CD14-positive monocyte (primary cell): Measurements from ENCODE around the gene GPANK1. TPM values are rescaled to one million over a fixed set of nuclear protein-coding genes. Genes with fewer than 3 reads are reported as not detected.

ENCODE experiments used
- DNase-seq, 3 donors: peaks; one replicate each; pipeline ENCODE4 v3.0.0-alpha.2; 2011 to 2022
- H2AFZ ChIP-seq: 2 replicates; pipeline ENCODE4 v1.6.0; 2012; ENCODE audit warnings: mild to moderate bottlenecking, low read depth, low read length, inconsistent platforms; ENCODE audit not compliant: insufficient read depth, poor library complexity, severe bottlenecking
- H3K27ac ChIP-seq, 2 donors: 1 replicate in 1 of 2; 2 replicates in 1 of 2; pipeline ENCODE4 v1.5.1; 2012 to 2013; ENCODE audit warnings: low read length in 2 of 2, control low read depth in 1 of 2, inconsistent platforms in 1 of 2, low read depth in 1 of 2, mild to moderate bottlenecking in 1 of 2
- H3K27me3 ChIP-seq, 2 donors: one replicate each; pipeline versions ENCODE4 v1.6.0 to v1.6.1; 2011 to 2013; ENCODE audit warnings: low read length in 2 of 2; ENCODE audit not compliant: control insufficient read depth in 2 of 2, insufficient read depth in 2 of 2
- H3K36me3 ChIP-seq, 2 donors: replicated peaks in 1 of 2; 1 replicate in 1 of 2; 2 replicates in 1 of 2; pipeline versions ENCODE4 v1.5.1 to v1.6.1; 2012 to 2013; ENCODE audit warnings: low read length in 2 of 2, control low read depth in 1 of 2, inconsistent platforms in 1 of 2, mild to moderate bottlenecking in 1 of 2; ENCODE audit not compliant: insufficient read depth in 2 of 2, control insufficient read depth in 1 of 2
- H3K4me1 ChIP-seq, 2 donors: 1 replicate in 1 of 2; 2 replicates in 1 of 2; pipeline versions ENCODE4 v1.5.1 to v1.6.1; 2012 to 2013; ENCODE audit warnings: low read length in 2 of 2, control low read depth in 1 of 2, inconsistent platforms in 1 of 2, mild to moderate bottlenecking in 1 of 2, moderate library complexity in 1 of 2; ENCODE audit not compliant: insufficient read depth in 2 of 2, control insufficient read depth in 1 of 2
- H3K4me2 ChIP-seq: replicated peaks from 2 replicates; pipeline ENCODE3; 2012; ENCODE audit warnings: low read length, moderate library complexity, mild to moderate bottlenecking; ENCODE audit not compliant: poor library complexity, severe bottlenecking; ENCODE audit errors: extremely low read depth
- H3K4me3 ChIP-seq, 3 experiments: fragments of 200-600 bp in 1 of 3; sonication (generic) in 1 of 3; replicated peaks in 1 of 3; 1 replicate in 2 of 3; 2 replicates in 1 of 3; pipeline ENCODE4 v1.5.1; 2011 to 2013; ENCODE audit warnings: low read length in 3 of 3, mild to moderate bottlenecking in 3 of 3, control low read depth in 2 of 3, low read depth in 2 of 3, inconsistent platforms in 1 of 3, moderate library complexity in 1 of 3
- H3K79me2 ChIP-seq: 2 replicates; pipeline ENCODE4 v1.6.0; 2012; ENCODE audit warnings: mild to moderate bottlenecking, control low read depth, inconsistent platforms, low read length, moderate library complexity; ENCODE audit not compliant: insufficient read depth
- H3K9ac ChIP-seq: 2 replicates; pipeline ENCODE4 v1.6.0; 2017; ENCODE audit warnings: low read length, mild to moderate bottlenecking; ENCODE audit not compliant: insufficient read depth, poor library complexity, severe bottlenecking
- H3K9me3 ChIP-seq, 2 donors: replicated peaks in 1 of 2; 1 replicate in 1 of 2; 2 replicates in 1 of 2; pipeline versions ENCODE4 v1.5.1 to v1.6.1; 2012 to 2013; ENCODE audit warnings: low read length in 2 of 2, control low read depth in 1 of 2; ENCODE audit not compliant: control insufficient read depth in 1 of 2, insufficient read depth in 1 of 2
- H4K20me1 ChIP-seq: 2 replicates; pipeline ENCODE4 v1.6.0; 2012; ENCODE audit warnings: mild to moderate bottlenecking, low read length, control low read depth, moderate library complexity; ENCODE audit not compliant: insufficient read depth
- H3K27ac Mint-ChIP-seq, 7 donors: one replicate each; pipeline ENCODE4 v1.8.0; 2020; ENCODE audit warnings: mild to moderate bottlenecking in 7 of 7, mixed read lengths in 7 of 7, moderate library complexity in 6 of 7, inconsistent platforms in 2 of 7
- H3K27me3 Mint-ChIP-seq, 3 donors: one replicate each; pipeline ENCODE4 v1.8.0; 2021 to 2022; ENCODE audit warnings: low read depth in 3 of 3, mild to moderate bottlenecking in 3 of 3, mixed read lengths in 3 of 3, moderate library complexity in 3 of 3, inconsistent platforms in 1 of 3
- H3K36me3 Mint-ChIP-seq, 2 donors: one replicate each; pipeline ENCODE4 v1.8.0; 2020; ENCODE audit warnings: mixed read lengths in 2 of 2, inconsistent platforms in 1 of 2, mild to moderate bottlenecking in 1 of 2
- H3K4me1 Mint-ChIP-seq: one replicate; pipeline ENCODE4 v1.8.0; 2020; ENCODE audit warnings: mild to moderate bottlenecking, mixed read lengths
- H3K4me3 Mint-ChIP-seq, 2 donors: one replicate each; pipeline ENCODE4 v1.8.0; 2020; ENCODE audit warnings: mild to moderate bottlenecking in 2 of 2, mixed read lengths in 2 of 2, moderate library complexity in 1 of 2
- H3K9me3 Mint-ChIP-seq, 7 donors: one replicate each; pipeline ENCODE4 v1.8.0; 2020 to 2022; ENCODE audit warnings: mixed read lengths in 7 of 7, mild to moderate bottlenecking in 6 of 7, moderate library complexity in 6 of 7, inconsistent platforms in 2 of 7
- CTCF ChIP-seq: fragments of 200-600 bp; IDR thresholded peaks from one replicate; pipeline ENCODE4 v1.8.0; 2022; ENCODE audit warnings: antibody characterized with exemption, mild to moderate bottlenecking
- WGBS: methylation state at CpG from one replicate; pipeline ENCODE4 v1.1.5; 2013; ENCODE audit warnings: missing lambda C conversion rate; ENCODE audit not compliant: insufficient coverage; 5-methylcytosine and 5-hydroxymethylcytosine counted together
- intact Hi-C, 2 donors: fragments of 100-400 bp; cut with micrococcal nuclease; formaldehyde crosslinking; loops; one replicate each; pipeline versions ENCODE4 v1.15.0 to v1.15.1; 2023
- polyA plus RNA-seq, 3 donors: library from polyadenylated mRNA; depleted of rRNA in 1 of 3; unstranded in 2 of 3; stranded (reverse) in 1 of 3; fragments of 300-500 nt in 2 of 3; fragments of >200 nt in 1 of 3; fragmentation: Illumina TruSeq in 2 of 3; gene quantifications; 1 replicate in 2 of 3; 2 replicates in 1 of 3; pipeline ENCODE4 v1.2.3, GENCODE V29; 2012 to 2021

Gene GPANK1
- polyA plus RNA-seq, 3 donors: 10.8 to 13.9 (median 12.0) TPM

DNA sequence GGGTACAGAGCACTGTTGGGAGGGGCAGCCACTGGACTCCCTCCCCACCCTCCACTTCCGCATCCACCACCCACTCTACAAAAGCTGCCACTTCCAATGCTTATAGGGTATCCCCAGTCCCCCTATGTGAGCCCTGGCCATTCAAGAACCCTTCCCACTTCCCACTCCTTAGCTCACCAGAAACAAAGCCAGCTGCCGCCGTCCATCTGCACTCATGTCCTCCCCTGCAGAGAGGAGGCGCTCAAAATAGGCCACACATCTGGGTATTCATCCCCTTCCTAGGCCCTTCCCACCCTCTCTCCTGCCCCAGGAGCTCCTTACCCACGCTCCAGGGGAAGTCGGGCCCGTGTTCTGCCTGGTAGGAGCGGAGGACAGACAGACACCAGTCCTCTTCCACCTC lies 22.5 kb upstream of the GPANK1 start:
- Mint-ChIP-seq H3K4me1 (peaks cover 23% of the 10 kb centered on the region), H3K27me3 (peaks cover 3 to 8% (median 5%) of the 10 kb centered on the region in 3 donors), H3K27ac (no peak overlapping the region), H3K36me3 (peaks cover 74 to 79% of the 10 kb centered on the region in 2 donors), H3K4me3 (no peak overlapping the region), H3K9me3 (peaks cover 0 to 2% (median 0%) of the 10 kb centered on the region in 7 donors)
- Histone ChIP-seq H3K79me2 (no peaks in the 10 kb centered on the region), H3K27ac (no peak overlapping the region), H2AFZ (no peak overlapping the region), H4K20me1 (peaks cover 13% of the 10 kb centered on the region), H3K9ac (no peak overlapping the region), H3K36me3 (peaks cover 64 to 82% of the 10 kb centered on the region in 2 donors), H3K4me3 (no peak overlapping the region), H3K4me2 (no peak overlapping the region), H3K4me1 (peaks cover 18% of the 10 kb centered on the region in 2 donors), H3K27me3 (peaks cover 0 to 4% of the 10 kb centered on the region in 2 donors), H3K9me3 (no peaks in the 10 kb centered on the region)
- DNase-seq: no peak
- TF ChIP-seq CTCF: no peak
- intact Hi-C loops: no loop called here
- 77% methylated on average over 3 of the region's 8 CpGs for WGBS

DNA sequence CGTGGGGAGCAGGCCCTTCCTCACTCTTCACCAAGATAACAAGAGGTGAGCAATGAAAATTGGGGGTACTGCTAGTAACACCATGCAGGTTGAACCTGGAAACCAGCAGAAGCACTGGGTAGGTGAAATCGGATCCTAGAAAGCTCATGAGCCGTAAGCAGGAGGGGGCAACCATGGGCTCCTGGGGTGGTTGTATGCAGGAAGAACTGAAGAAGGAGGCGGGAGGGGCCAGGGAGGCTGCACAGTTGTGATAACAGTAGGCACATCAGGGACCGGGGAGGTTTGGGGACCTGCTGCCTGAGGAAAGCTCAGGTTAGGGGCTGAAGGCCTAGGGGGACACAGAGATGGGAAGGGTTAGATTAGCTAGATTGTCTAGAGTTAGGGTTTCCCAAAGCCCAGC lies 21.7 kb upstream of the GPANK1 start:
- Histone ChIP-seq H4K20me1 (peaks cover 13% of the 10 kb centered on the region), H3K27me3 (peaks cover 0 to 4% of the 10 kb centered on the region in 2 donors), H3K79me2 (no peaks in the 10 kb centered on the region), H3K9ac (no peak overlapping the region), H3K36me3 (peaks cover 58 to 74% of the 10 kb centered on the region in 2 donors), H2AFZ (no peak overlapping the region), H3K4me1 (peaks cover 22 to 23% of the 10 kb centered on the region in 2 donors), H3K27ac (no peak overlapping the region), H3K9me3 (no peaks in the 10 kb centered on the region), H3K4me2 (no peak overlapping the region), H3K4me3 (no peak overlapping the region)
- intact Hi-C loops: no loop called here
- peaks cover 5 to 13% (median 8%) of the 10 kb centered on the region in 3 donors for H3K27me3 Mint-ChIP-seq
- 94% methylated on average over 3 of the region's 5 CpGs for WGBS
- no peak overlapping the region for H3K4me3 Mint-ChIP-seq
- H3K36me3 Mint-ChIP-seq: peaks cover 71 to 73% of the 10 kb centered on the region in 2 donors
- H3K4me1 Mint-ChIP-seq: peaks cover 29% of the 10 kb centered on the region
- no peak for TF ChIP-seq CTCF
- peaks cover 0 to 2% (median 0%) of the 10 kb centered on the region in 7 donors for H3K9me3 Mint-ChIP-seq
- peak overlapping the region in 3 of 7 donors; percentile 11 to 54 (median 12) for H3K27ac Mint-ChIP-seq
- DNase-seq: no peak
